HL-60/S4 treated with phorbol 12-myristate 13-acetate at 8.2 ng/mL for 4 days and 3 days (cell line): ENCODE measurements around the gene MRNIP.

Experiments
- in situ Hi-C: fragments of 300-500 bp; cut with MboI; formaldehyde crosslinking; loops from 2 replicates; pipeline ENCODE4 v1.15.0; 2022; ENCODE audit warnings: low sequenced_read_pairs

Gene MRNIP

DNA sequence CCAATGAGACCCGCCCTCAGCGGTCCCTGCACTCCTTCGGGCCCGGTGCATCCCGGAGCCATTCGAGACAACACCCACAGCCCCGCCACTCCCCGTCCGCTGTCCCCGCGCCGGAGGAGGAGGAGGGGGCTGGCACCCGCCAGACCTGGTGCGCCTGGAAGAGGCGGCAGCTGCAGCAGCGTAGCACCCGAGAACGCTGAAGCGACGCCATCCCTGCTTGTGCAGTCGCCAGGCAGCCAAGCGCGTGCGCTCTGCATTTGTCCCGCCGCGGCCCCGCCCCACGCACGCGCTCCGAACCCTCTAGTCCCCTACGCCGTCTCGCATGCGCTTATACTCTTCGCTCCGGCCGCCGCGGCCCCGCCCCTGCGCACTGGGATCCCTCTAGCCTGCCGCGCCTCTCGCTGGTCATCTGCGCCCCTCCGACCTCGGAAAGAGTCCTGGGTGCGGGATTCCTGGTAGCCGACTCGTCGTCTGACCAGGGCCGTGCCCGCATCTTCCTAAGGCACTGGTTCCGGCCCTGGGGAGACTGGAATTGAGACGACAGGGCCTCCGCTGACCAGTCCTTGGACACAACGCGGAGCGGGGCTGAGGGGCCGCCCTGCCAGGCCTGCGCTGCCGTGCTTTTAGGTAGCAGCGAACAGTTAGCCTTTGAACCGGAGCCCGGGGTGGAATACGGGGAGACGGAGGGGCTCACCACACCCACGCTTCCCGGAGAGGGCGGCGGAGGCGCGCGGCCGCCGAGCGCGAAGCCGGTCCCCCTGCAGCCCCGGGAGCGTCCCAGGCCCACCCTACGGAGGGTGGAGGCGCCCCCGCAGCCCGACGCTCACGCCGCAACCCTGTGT is at the start of gene MRNIP:
Gene MRNIP (minus strand): TSS at position 232 of the 842 bp plus-strand sequence. CDS start 21 bp downstream, at position 211.
- in situ Hi-C loops: no loop called here

DNA sequence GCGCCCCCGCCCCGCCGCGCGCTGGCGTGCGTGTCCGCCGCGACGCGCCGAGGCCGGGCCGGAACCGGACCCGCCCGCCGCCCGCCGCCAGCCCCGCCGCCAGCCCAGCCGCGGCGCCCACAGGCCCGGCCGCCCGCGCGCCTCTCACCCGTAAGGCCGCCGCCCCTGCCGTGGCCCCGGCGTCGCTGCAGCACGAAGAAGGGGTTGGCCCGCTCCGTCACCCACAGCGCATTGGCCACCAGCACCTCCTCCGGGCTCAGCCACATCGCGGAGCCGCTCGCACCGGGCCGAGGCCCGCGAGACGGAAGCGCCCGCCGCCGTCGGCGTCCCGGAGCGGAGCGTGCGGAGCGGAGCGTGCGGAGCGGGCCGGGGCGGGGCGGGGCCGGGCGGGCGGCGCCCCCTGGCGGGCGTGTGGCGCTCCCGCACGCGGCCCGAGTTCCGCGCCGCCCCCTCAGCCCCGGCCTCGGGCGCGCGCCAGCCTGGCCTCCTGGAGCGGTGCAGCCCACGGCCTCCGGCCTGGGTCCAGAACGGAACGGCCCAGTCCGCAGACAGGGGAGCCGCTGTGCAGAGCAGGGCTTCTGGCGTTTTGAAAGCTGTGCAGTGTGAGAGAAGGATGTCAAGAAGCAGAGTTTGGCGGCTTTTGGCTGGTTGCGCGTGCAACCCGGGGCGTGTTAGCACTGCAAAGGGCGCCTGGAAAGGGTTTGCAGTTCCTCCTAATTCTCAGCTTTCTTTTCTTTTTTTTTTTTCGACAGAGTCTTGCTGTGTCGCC is 49.1 kb upstream of the MRNIP start, which contains the start of gene TBC1D9B:
Gene TBC1D9B (minus strand): TSS at position 342 of the 769 bp plus-strand sequence. CDS start 76 bp downstream, at position 266.
- in situ Hi-C loops: no loop called here

- in situ Hi-C loops: no loop called here
These were observed 48.4 kb upstream of the MRNIP start for GRCh38 chr5:179906795-179907555.

GRCh38 chr5:179906294-179906794 is 47.7 kb upstream of the MRNIP start:
- in situ Hi-C loops: no loop called here

- in situ Hi-C loops: no loop called here
These were observed 46.5 kb upstream of the MRNIP start for GRCh38 chr5:179905161-179905560.

DNA sequence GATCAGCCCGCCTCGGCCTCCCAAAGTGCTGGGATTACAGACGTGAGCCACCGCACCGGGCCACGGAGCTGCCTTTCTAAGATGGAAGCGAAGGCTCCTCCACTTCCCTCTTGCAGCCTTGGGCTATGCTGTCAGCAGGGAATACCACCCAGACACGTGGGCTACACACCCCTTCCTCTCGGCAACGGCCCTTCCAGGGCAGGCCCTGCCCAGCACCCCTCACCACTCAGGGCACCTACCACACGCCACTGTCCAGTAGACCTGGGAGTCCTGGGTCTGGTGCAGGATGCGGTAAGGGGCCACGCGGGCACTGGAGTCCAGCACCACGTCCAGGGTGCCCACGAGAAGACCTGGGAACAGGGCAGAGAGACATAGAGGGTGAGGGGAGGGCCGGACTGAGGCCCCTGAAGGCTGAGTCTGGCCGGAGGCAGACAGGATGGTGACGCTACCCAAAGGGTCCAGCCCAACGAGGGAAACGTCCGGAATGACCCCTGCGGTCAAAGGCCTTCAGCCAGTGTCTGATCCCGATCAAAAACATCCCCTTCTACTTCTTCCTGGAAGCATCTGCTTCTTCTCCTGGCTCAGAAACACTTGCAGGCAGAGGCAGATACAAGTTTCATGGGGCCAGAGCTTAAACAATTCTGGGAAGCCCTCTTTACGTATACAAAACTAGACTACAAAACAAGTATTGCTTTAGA is 46.0 kb upstream of the MRNIP start:
- in situ Hi-C loops: no loop called here

DNA sequence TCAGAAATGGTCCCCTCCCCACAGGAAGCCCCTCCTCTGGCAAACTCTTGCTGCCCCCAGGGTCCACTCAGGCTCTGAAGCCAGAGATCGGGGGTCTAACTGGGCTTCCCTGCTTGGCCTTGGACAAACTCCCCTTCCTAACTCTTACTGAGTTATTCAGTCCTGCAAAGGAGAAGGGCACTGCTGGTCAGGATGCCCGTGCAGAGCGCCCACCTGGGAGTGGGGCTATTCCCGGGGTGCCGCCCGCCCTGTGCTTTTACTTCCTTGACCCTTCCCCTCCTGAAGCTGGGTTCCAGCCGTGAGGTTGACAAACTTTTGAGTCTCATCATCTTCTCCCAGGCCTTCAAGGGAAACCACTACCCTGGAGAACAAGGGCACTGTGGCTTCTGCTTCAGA is 44.1 kb upstream of the MRNIP start:
- in situ Hi-C loops: no loop called here

DNA sequence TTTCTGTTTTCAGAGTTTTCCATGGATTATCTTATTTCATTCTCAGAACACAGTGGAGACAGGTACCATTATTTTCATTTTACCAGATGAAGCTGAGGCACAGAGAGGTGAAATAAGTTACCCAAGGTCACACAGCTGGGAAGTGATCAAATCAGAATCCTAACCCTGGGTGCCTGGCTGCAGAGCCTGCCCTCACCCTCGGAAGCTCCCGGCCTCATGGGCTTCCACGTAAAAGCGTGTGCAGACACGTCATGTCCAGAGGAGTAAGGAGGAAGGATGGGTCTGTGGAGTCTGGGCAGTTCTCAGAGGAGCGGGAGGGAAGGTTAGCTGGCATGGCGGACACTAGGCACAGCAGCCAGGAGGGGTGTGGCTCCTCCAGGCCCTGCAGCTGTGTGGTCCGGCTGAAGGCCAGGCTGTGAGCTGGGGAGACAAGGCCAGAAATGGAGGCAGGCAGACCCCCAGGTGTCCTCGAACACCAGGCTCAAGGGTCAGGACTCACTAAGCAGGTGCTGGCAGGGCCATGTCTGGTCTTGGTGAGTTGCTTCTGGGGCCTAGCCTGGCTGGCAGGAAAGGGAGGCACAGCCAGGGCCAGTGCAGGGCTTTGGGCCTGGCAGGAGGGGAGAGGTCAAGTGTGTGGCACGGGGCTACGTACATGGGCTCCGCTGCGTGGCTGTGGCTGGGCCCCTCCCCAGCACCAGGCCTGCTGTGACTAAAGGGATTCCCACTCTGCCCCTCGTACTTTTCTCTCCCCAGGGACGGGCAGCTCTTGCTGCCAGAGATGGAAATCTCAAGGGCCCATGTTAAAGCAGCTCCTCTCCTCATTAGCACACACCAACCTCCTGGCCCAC is 43.5 kb upstream of the MRNIP start:
- in situ Hi-C loops: no loop called here

- in situ Hi-C loops: no loop called here
These were observed 42.8 kb upstream of the MRNIP start for GRCh38 chr5:179901462-179901861.

DNA sequence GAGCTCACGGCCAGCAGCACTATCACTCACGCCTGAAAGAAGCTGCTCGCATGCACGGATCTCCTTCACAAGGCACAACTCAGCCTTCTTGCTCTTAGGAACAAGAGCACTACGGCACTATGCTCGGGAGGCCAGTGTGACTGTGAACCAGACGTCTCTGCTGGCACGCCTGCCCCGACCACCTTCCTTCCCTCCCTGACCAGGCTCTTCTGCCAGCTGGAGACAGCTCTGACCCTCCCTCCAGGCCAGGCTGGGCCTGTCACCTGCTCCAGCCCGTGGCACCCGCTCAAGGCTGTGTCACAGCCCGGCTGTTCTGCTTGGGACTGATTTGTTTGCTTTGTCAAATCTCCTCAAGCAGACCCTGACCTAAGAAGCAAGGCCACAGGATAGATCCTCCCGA is 42.1 kb upstream of the MRNIP start:
- in situ Hi-C loops: no loop called here

DNA sequence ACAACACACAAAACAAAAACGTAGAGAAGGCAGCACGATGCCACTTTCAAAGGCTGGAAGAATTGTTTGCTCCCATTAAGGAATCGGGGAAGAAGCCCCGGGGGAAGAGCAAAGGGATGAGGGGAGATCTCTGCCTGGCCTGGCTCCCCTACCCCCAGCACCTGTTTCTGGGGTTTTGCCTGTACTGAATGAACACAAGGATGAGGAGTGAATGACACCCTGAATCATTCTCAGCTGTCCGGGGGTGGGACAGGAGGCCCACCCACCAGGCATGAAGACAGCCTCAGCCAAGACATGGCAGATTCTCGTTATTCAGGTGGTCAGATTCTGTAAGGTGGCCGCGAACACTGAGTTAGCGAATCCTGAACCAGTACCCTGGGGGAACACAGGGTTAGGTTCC is 41.6 kb upstream of the MRNIP start:
- in situ Hi-C loops: no loop called here

- in situ Hi-C loops: no loop called here
These were observed 37.2 kb upstream of the MRNIP start for GRCh38 chr5:179895861-179896260.

DNA sequence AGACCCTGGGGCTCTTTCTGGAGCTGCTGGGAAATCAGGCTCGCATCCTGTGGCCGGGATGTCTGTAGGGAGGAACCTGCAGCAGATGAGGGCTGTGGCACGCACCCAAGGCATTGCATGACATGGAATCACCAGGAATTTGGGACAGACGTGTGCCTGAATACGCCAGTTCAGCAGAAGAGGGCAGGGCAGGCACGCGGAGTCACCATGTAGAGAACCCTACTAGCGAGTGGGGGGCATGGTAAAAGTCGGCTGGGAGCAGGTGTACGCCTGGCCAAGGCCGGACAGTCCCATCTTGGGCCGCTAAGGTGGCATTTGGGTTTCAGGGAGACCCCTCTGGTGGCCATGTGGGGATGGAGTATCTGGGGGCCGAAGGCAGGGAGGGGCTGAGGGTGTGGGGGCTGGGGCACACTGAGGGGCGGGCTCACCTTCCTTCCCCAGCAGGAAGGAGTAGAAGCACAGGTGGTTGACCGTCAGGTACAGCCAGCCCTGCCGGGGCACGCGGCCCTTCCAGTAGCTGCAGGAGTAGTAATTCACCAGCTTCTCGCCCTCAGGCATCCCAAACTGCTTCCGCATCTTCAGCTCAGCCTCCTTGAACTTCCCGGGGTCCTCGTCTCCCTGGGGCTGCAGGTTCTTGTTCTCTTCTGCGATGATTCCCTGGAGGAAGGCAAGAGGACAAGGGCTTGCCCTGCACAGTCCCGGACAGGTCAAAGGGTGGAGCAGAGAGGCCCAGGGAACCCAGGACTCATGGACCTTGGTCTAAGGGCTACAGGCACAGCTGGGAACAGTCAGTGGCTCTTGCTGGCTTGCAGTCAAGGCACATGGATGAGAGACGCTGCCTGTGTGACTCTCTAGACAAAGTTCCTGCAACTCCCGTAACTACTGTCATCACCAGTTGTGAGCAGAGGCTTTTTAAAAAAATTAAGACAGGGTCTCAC is 35.6 kb upstream of the MRNIP start:
- in situ Hi-C loops: no loop called here

GRCh38 chr5:179893076-179893957 is 34.7 kb upstream of the MRNIP start:
- in situ Hi-C loops: no loop called here

GRCh38 chr5:179892255-179892654 is 33.6 kb upstream of the MRNIP start:
- in situ Hi-C loops: no loop called here

DNA sequence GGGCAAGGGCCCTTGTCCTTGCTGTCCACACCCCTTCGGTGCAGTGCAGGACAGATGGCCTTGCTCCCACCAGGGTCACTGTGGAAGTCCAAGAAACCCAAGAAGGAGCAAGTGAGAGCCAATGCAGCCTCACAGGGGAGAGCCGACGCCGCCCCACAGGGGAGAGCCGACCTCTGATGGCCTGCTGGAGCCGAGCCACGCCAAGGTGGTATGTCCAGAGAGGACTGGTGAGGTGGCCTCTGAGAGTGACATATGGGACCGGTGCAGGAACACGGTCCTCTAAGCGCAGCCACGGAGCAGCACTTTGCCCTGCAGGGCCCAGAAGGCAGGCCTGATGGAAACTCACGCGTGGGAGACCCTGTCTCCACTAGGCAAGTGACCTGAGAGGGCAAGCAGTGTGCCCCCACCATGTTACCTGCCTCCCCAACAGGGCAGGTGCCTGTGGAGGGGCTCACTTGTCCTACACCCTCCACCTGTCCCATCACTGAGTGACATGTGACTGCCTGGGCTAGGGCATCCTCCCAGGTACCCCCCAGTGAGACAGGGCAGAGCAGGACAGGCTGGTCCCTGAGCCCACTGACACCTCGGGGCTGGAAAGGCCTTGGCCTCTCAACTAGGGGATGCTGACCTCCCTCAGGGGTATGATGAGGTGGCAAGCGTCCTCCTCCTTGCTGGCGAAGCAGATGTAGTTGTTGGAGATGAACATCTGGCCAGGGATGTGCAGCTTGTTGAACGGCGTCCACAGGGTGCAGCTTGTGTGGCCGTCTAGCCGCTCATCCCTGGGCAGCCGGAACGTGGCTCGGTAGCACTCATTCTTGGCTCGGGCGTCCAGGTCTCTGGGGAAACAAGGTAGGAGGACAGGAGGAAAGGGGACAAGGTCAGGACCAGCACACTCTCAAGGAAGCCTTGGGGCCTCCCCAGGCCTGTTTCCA is 32.4 kb upstream of the MRNIP start:
- in situ Hi-C loops: no loop called here
